ENCODE results near the gene UFD1. TPM values are rescaled to one million over a fixed set of nuclear protein-coding genes. Genes with fewer than 3 reads are reported as not detected.
"Not testable (repeated sequence)": the region's sequence is repeated elsewhere in the genome, so short reads cannot be mapped to it uniquely, and the experiment has no call there.

The UFD1 gene
- total and polyA plus RNA-seq, 11 donors = 28.7 to 80.5 (median 43.0) TPM

GRCh38 chr22:19443544-19444211 lies 35.3 kb downstream of the UFD1 start:
- no peak for DNase-seq
- TF ChIP-seq CTCF (IDR thresholded peaks at IDR 0.05) = no peak
- no peak for TF ChIP-seq POLR2A (IDR thresholded peaks at IDR 0.05)
- Histone ChIP-seq H3K27ac (no peak overlapping the region), H3K9me3 (no peaks in the 10 kb centered on the region), H3K36me3 (peaks cover 0 to 40% (median 17%) of the 10 kb centered on the region in 9 donors), H3K4me1 (peaks cover 5 to 68% (median 32%) of the 10 kb centered on the region in 12 donors), H3K4me3 (no peak overlapping the region), H3K27me3 (no peaks in the 10 kb centered on the region)
- ATAC-seq = no peak
- WGBS, 4 donors = 75 to 92% (median 87%) methylated on average over 7 of the region's 7 CpGs
- intact Hi-C loops (cut with DNase I) = loop anchor here in 2 of 10 donors (2.0 to 10.0 kb wide), 2 partner anchors 35 to 149 kb away; partner anchors contain the start of genes CDC45 (in 1 of the 2), CLTCL1 (in 1 of the 2) and UFD1 (in 1 of the 2)

- DNase-seq = no peak
Measured at GRCh38 chr22:19442166-19442565, 36.8 kb downstream of the UFD1 start.

GRCh38 chr22:19440411-19441195 lies 38.4 kb downstream of the UFD1 start:
- 63 to 82% (median 70%) methylated on average over 7 to 8 of the region's 8 CpGs for WGBS, 4 donors
- H3K4me1 ChIP-seq = peaks cover 4 to 47% (median 17%) of the 10 kb centered on the region in 12 donors
- H3K27me3 ChIP-seq = no peaks in the 10 kb centered on the region
- intact Hi-C loops (cut with DNase I) = loop anchor here in 1 of 10 donors (10.0 kb wide), 1 partner anchor 146 kb away; the partner anchor contains the start of gene CLTCL1
- DNase-seq (peak in 2 of 5 donors; percentile 36 to 42), ATAC-seq (peak; percentile 2 to 65 (median 44))
- H3K27ac ChIP-seq = no peak overlapping the region
- TF ChIP-seq CTCF (IDR thresholded peaks at IDR 0.05) = no peak
- TF ChIP-seq POLR2A (IDR thresholded peaks at IDR 0.05) = no peak
- no peaks in the 10 kb centered on the region for H3K9me3 ChIP-seq
- H3K4me3 ChIP-seq = no peak overlapping the region
- peaks cover 0 to 65% (median 39%) of the 10 kb centered on the region in 9 donors for H3K36me3 ChIP-seq

More at GRCh38 chr22:19442166-19442565, 36.8 kb downstream of the UFD1 start:
- intact Hi-C loops (cut with DNase I) = loop anchor here in 1 of 10 donors (10.0 kb wide), 1 partner anchor 147 kb away; the partner anchor contains the start of gene CLTCL1
- no peak for ATAC-seq
- no peak overlapping the region for H3K4me3 ChIP-seq
- WGBS, 4 donors = 83 to 92% (median 89%) methylated on average over 2 of the region's 2 CpGs
- peaks cover 5 to 60% (median 25%) of the 10 kb centered on the region in 12 donors for H3K4me1 ChIP-seq
- H3K36me3 ChIP-seq = peaks cover 0 to 50% (median 25%) of the 10 kb centered on the region in 9 donors
- TF ChIP-seq CTCF (IDR thresholded peaks at IDR 0.05) (no peak), POLR2A (IDR thresholded peaks at IDR 0.05) (no peak)
- H3K27ac ChIP-seq = no peak overlapping the region
- H3K9me3 ChIP-seq = no peaks in the 10 kb centered on the region
- H3K27me3 ChIP-seq = no peaks in the 10 kb centered on the region

GRCh38 chr22:19438298-19438697 lies 40.7 kb downstream of the UFD1 start:
- TF ChIP-seq POLR2A (IDR thresholded peaks at IDR 0.05) (no peak), CTCF (IDR thresholded peaks at IDR 0.05) (no peak)
- Histone ChIP-seq H3K36me3 (peaks cover 0 to 71% (median 44%) of the 10 kb centered on the region in 9 donors), H3K4me3 (no peak overlapping the region), H3K4me1 (peaks cover 2 to 32% (median 11%) of the 10 kb centered on the region in 12 donors), H3K9me3 (no peaks in the 10 kb centered on the region), H3K27me3 (no peaks in the 10 kb centered on the region), H3K27ac (no peak overlapping the region)
- ATAC-seq (no peak), DNase-seq (no peak)
- intact Hi-C loops (cut with DNase I) = loop anchor here in 1 of 10 donors (5.0 to 10.0 kb wide), 2 partner anchors 34 to 143 kb away; partner anchors contain the start of gene CLTCL1
- WGBS, 4 donors = 88 to 96% (median 92%) methylated on average over 7 of the region's 7 CpGs

GRCh38 chr22:19436444-19437161 lies 42.4 kb downstream of the UFD1 start:
- H3K27ac ChIP-seq, ATAC-seq, DNase-seq, H3K4me3 ChIP-seq, H3K27me3 ChIP-seq, H3K9me3 ChIP-seq: not testable (repeated sequence)
- intact Hi-C loops (cut with DNase I) = loop anchor here in 1 of 10 donors (5.0 to 10.0 kb wide), 2 partner anchors 36 to 142 kb away; partner anchors contain the start of gene CLTCL1
- H3K36me3 ChIP-seq = peaks cover 0 to 64% (median 40%) of the 10 kb centered on the region in 9 donors
- peaks cover 3 to 28% (median 12%) of the 10 kb centered on the region in 12 donors for H3K4me1 ChIP-seq
- WGBS, 4 donors = 90 to 95% (median 92%) methylated on average over 9 of the region's 9 CpGs
